ENCODE data around the gene ATP5PB.

DNA sequence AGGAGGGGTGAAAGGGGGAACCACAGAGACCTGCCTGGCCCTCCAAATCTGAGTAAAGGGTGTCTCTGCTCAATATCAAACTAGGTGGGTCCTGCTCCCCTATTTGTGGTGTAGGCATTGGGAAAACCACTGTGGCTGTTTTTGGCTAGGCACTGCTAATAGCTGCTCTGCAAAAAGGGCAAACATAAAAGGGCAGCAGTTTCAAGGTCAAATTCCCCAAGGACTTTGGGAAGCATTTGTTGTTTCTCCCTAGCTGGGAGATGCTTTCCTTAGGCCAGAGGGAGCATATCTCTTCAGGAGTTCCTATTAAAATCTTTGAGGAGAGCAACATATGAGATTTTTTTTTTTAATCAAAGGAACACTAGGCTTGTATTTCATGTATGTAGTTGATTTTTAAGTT is 26.9 kb downstream of the ATP5PB start:
- TF ChIP-seq POLR2A (IDR thresholded peaks at IDR 0.05; ENCODE audit: low read depth, low read length) (no peak), POLR2AphosphoS5 (IDR thresholded peaks at IDR 0.05; ENCODE audit: low read depth, low read length) (no peak)
